Stimulated activated CD4-positive, alpha-beta T cell treated with anti-CD3 and anti-CD28 coated beads, TNF-alpha, amount 100 ng/mL, for 4 hours (primary cell): ENCODE results near the gene CCND2.

Source experiments
- DNase-seq, 3 experiments: peaks; one replicate each; pipeline ENCODE4 v3.0.0-alpha.2; 2020; ENCODE audit warnings: low read depth in 3 of 3

The CCND2 gene

DNA sequence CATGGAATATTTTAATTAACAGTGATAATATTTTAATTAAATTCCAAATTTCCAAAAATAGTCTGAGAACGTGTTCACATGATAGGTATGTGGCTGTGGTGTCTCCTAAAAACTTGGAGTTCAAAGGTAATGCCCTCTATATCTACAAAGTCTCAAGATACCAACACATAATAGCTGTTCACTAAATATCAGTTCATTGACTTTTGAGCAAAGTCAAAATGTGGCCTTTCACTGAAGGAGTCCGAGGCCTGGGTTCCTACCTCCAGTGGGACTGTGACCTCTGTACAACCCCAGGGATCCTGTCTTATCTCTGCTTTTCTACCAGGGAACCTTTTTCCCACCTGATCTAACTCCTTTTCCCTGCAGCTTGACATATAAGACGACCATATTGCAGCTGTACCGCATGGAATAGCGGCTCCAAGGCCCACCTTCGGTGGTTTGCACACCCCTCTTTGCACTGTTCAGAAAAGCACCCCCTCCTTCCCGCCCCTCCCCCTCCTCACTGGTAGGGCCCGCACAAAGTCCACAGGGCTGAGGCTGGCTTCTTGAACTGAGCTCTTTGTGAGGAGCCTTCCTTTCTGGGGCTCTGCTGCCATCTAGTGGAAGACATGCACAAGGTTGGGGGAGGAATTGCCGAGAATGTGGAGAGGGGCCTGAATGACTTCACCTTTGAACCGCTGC lies 3.1 kb downstream of the CCND2 start:
- DNase-seq: peak; percentile 62 to 83 (median 74)

GRCh38 chr12:4277205-4277543 lies 3.6 kb downstream of the CCND2 start:
- no peak for DNase-seq

GRCh38 chr12:4277857-4278256 lies 4.3 kb downstream of the CCND2 start:
- no peak for DNase-seq

GRCh38 chr12:4278329-4279197 lies 5.0 kb downstream of the CCND2 start:
- DNase-seq: no peak

DNA sequence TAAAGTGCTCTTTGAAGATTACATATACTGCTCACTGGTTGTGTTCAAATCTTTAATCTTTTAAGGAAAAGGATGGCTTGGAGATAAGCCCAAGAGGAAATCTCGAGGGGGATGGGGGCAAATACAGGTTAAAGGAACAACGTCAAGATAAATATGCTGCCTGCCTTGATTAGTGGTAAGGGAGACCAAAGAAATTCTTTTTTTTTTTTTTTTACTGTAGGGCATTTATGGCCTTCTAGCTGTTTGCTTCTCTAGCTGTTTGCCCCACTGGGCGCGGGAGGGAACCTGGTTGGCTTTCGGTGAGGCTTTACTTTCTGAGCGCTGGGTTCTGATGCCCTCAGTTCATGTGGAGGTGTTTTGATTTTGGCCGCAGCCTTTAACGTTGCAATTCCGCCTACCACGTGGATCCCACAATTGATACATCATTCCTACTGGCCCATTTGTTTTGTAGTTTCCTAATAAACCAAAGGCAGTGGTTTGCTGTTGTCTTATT lies 5.7 kb downstream of the CCND2 start:
- DNase-seq: no peak

- DNase-seq: no peak
Observed at GRCh38 chr12:4280351-4281163, 7.0 kb downstream of the CCND2 start.

- DNase-seq: no peak
Observed at GRCh38 chr12:4281173-4281654, 7.7 kb downstream of the CCND2 start.

DNA sequence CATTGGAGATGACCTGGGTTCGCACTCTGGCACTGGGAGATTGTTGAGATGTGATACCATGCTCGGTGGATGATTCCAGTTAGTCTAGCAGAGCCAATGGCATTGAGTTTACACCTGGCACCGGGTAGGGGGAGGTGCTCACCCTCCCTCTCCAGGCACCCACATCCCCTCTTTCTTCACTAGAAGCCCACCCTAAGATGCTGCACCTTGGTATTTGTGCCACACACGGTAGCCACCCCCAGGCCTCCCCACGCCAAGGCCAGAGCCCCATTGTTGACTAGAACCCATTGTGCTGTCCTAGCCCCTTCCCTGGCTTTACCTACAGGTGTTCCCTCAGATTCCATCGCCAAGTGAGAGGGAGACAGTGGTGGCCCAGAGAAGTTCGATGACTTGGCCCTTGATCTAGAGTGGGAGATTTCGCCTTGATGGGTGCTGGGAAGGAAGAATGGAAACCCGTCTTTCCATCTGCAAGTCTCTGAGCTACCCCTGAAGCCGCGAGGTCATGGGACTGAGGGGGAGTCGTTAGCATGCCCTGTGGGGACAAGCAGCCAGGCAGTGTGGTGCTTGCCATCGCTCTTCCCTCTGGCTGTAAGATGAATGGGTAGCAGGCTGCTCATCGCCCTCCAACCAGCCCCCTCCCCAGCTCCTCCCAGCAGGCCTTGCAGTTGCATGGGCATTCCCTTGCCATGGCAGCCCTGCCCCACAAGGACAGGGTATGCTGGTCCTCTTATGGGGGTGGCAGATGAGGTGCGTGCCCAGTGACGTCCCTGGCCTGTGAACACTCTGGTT lies 8.7 kb downstream of the CCND2 start:
- no peak for DNase-seq

DNA sequence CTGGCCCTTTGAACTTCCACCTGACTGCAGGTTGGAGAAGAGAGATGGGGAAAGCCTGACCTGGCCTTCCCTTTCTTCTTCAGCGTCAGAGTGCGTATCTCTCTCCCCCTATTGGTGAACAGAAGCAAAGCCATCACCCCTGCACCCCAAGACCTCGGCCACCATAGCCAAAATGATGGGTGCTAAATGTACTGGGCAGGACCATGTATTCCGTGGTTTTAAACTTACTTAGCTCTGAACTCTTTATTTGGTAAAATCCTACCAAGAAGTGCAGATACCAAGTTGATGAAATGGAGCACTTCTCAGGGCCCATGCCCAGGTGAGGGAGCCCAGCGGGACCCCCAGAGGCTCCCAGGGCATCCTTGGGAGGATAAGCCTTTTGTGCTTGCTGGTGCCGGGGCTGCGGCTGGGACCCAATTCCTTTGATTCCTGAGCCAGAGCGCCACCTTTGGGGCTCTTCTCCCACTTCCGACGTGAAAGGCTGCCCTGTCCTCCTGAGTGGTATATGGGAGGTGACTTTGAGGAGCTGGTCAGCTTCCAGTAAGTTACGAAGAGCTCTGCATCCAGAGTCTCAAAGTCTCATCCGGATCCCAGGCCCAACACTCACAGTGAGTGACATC lies 9.4 kb downstream of the CCND2 start:
- no peak for DNase-seq

DNA sequence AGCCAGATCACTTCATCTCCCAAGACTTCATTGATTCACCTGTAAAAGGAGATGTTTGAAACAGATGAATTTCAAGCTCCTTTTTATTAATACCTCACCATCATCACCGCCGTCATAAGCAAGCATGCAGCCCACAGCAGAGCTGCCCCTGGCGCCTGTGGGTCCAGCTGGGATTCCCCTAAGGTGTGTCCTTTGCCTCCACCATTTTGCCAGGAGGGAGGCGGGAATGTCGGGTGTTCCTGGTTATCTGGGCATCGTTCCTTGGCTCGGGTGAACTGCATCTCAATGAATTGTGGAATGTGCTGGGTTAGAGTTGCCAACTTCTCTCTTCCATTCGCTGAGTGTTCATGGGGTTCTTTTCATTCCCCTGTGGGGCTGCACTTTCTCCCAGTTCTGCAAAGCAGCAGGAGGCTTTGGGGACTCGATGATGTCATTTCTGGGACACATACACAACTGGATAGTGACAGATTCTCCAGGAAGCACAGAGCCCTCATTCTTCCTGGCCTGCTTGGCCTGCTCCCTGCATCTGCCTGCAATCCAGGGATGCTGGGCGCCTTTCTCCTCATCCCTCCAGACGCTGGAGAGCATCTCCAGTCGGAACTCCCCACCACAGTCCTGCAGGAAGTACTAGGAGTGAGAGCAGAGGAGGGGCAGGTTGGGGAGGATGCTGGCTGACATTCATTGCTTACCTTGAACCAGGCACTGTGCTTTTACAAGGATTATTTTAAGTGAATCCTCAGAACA lies 10.1 kb downstream of the CCND2 start:
- no peak for DNase-seq

DNA sequence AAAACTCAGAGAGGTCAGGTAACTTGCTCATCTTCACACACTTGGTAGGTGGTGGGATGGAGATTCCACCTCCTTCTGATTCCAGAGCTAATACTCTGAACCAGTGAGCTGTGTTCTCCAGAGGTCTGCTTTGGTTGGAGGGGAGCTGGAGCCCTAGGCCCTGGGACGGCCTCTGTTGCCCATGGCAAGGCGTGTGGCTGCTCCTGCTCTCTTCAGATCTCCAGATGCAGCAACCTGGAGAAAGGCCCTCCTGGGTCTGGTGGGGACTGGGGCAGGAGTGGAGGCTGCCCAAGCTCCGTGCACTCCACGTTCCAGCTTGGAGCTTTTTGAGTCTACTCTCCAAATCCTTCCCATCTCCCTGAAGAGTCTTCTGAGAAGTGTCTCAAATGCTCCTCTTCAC lies 10.7 kb downstream of the CCND2 start:
- DNase-seq: no peak

DNA sequence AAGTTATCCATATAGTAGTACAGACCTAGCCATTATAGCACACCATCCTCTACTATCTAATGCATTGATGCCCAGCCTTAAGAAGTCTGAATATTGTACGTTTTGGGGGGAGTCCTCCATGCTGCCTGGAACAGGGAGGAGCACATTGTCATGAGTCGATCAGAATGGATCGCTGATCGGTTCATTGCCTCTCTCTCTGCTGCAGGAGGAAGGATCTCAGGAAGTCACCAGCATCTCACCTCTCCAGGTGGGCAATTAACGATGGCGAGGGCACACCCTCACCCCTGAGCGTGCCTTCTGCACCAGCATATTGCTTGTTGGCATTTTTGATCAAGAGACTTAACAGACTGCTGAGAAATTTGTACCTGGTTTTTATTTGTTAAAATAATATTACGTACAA lies 11.5 kb downstream of the CCND2 start:
- no peak for DNase-seq

DNA sequence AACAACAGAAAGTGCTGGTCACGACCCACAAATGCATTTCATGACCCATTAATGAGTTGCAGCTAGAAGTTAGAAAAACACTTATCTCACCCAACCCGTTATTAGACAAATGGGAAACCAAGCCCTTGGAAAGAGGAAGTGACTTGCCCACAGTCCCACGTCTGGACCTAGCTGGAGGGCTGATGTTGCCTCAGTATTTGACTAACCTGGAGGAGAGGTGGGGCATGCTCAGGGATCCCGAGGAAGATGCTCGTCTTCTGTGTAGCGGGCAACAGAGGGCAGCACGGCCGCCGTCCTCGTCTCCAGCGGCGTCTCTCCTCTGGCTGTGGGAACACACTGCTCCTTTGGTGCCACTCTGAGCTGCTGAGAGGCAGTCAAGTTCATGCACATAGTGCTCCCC lies 12.7 kb downstream of the CCND2 start:
- DNase-seq: no peak

DNA sequence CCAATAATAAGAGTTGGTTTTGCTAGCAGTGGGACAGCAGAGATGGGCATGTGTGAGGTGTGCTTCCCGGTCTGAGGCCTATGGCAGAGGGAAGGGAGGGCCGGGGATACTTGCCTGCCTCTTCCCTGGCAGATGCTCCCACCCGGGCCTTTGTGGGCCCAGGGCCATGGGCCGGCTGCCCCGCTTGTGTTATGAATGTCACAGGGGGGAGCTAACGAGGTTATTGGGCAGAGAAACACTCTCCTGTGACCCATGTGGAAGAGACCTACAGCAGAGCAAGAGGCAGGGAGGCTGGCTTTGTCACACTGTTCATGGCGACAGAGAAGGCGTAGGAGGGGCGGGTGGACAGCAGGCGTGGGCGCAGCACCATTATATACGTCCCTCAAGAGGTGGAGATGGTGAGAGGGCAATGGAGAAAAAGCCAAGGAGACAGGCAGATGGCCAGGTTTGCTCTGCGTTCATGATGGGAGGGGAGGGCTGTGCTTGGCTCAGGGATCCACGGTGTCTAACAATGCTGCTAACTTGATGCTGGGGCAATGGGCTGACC lies 13.3 kb downstream of the CCND2 start:
- DNase-seq: no peak

DNA sequence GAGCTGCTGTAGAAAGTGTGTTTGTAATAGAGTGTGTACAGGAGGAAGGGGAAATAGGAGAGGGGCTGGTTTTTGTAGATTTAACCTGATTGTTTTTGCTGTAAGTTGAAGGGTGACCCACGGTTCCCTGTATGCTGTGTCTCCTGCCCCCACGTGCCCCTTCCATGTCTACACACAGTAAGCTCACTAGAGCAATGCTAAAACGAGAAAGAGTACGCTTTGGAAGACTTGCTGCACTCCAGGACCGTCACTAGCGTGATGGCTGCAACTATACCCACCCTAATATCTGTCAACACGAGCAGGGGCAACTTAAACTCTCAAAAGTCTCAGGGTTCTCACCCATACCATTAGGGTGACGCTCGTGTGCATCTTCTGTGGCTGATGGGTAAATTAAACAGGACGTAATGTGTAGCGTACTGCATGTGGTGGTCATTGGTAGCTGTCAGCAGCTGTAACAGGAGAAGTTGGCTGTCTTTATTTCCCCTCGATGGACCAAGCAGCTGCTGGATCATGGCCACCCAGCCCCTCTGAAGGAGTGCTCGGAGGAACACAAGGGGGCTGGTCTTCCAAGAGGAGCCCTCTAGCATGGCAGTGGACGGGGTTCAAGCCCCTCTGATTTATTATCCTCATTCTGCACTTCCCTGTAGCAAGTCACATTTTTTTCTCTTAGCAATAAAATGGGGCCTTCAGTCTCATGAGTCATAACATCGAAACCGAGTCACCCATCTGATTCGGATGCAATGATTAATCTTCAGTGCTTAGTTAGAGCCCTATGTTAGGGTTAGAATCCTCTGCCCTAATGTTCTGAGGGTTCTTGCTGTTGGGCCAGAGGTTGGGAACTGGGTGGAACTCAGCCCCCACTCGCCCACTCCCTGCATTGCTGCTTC lies 14.0 kb downstream of the CCND2 start:
- no peak for DNase-seq

GRCh38 chr12:4288296-4289131 lies 15.0 kb downstream of the CCND2 start:
- no peak for DNase-seq

- DNase-seq: no peak
Observed at GRCh38 chr12:4289231-4289878, 15.8 kb downstream of the CCND2 start.
